ENCODE data around the gene MCC. TPM values are rescaled to one million over a fixed set of nuclear protein-coding genes. Genes with fewer than 3 reads are reported as not detected.

Gene MCC
- total RNA-seq, 4 donors from 2014 or later, result 5.1 to 22.3 (median 13.0) TPM

- TF ChIP-seq POLR2A (IDR thresholded peaks at IDR 0.05) (no peak), CTCF (IDR thresholded peaks at IDR 0.05) (no peak)
- Histone ChIP-seq H3K4me1 (no peaks in the 10 kb centered on the region), H3K36me3 (no peaks in the 10 kb centered on the region), H3K27ac (no peak overlapping the region), H3K9me3 (no peaks in the 10 kb centered on the region), H3K4me3 (replicated peaks in 1 of 3) (no peak overlapping the region), H3K27me3 (no peaks in the 10 kb centered on the region)
- DNase-seq, result no peak
- WGBS, 2 donors, result 76 to 87% methylated on average over 3 of the region's 3 CpGs
- intact Hi-C loops (cut with DNase I), result no loop called here
Measured at GRCh38 chr5:113380807-113381326, 107.4 kb downstream of the MCC start.

- no peak for TF ChIP-seq POLR2A (IDR thresholded peaks at IDR 0.05)
- TF ChIP-seq CTCF (IDR thresholded peaks at IDR 0.05), result no peak
- Histone ChIP-seq H3K9me3 (no peaks in the 10 kb centered on the region), H3K4me1 (no peaks in the 10 kb centered on the region), H3K27me3 (no peaks in the 10 kb centered on the region), H3K27ac (no peak overlapping the region), H3K36me3 (no peaks in the 10 kb centered on the region), H3K4me3 (replicated peaks in 1 of 3) (no peak overlapping the region)
- DNase-seq, result no peak
- WGBS, 2 donors, result 55 to 56% methylated on average over 7 of the region's 7 CpGs
- intact Hi-C loops (cut with DNase I), result no loop called here
Measured at GRCh38 chr5:113379936-113380806, 108.1 kb downstream of the MCC start.

- 29 to 30% methylated on average over 4 of the region's 4 CpGs for WGBS, 2 donors
- Histone ChIP-seq H3K36me3 (no peaks in the 10 kb centered on the region), H3K4me1 (no peaks in the 10 kb centered on the region), H3K27me3 (no peaks in the 10 kb centered on the region), H3K9me3 (no peaks in the 10 kb centered on the region), H3K4me3 (replicated peaks in 1 of 3) (no peak overlapping the region), H3K27ac (no peak overlapping the region)
- intact Hi-C loops (cut with DNase I), result no loop called here
- peak; percentile 48 to 51 for DNase-seq
- peak; percentile 28 to 74 (median 52) for TF ChIP-seq CTCF (IDR thresholded peaks at IDR 0.05)
- no peak for TF ChIP-seq POLR2A (IDR thresholded peaks at IDR 0.05)
Measured at GRCh38 chr5:113378959-113379541, 109.2 kb downstream of the MCC start.

GRCh38 chr5:113378514-113378913 lies 109.7 kb downstream of the MCC start:
- Histone ChIP-seq H3K27me3 (no peaks in the 10 kb centered on the region), H3K27ac (no peak overlapping the region), H3K4me1 (no peaks in the 10 kb centered on the region), H3K36me3 (no peaks in the 10 kb centered on the region), H3K9me3 (no peaks in the 10 kb centered on the region), H3K4me3 (replicated peaks in 1 of 3) (no peak overlapping the region)
- WGBS, 2 donors, result 42 to 50% methylated on average over 2 of the region's 2 CpGs
- DNase-seq, result no peak
- no peak for TF ChIP-seq POLR2A (IDR thresholded peaks at IDR 0.05)
- no peak for TF ChIP-seq CTCF (IDR thresholded peaks at IDR 0.05)
- intact Hi-C loops (cut with DNase I), result no loop called here

GRCh38 chr5:113378081-113378480 lies 110.2 kb downstream of the MCC start:
- Histone ChIP-seq H3K27ac (no peak overlapping the region), H3K27me3 (no peaks in the 10 kb centered on the region), H3K9me3 (no peaks in the 10 kb centered on the region), H3K4me3 (replicated peaks in 1 of 3) (no peak overlapping the region), H3K4me1 (no peaks in the 10 kb centered on the region), H3K36me3 (no peaks in the 10 kb centered on the region)
- TF ChIP-seq POLR2A (IDR thresholded peaks at IDR 0.05), result no peak
- no peak for TF ChIP-seq CTCF (IDR thresholded peaks at IDR 0.05)
- DNase-seq, result no peak
- intact Hi-C loops (cut with DNase I), result no loop called here

Measured in thyroid gland (tissue), 4 donors.